Activated naive CD4-positive, alpha-beta T cell treated with anti-CD3 and anti-CD28 coated beads, Interleukin-2, amount 50 U/mL, for 24 hours (primary cell): ENCODE measurements around the gene ENTPD6.
"Not testable (repeated sequence)": the region's sequence is repeated elsewhere in the genome, so short reads cannot be mapped to it uniquely, and the experiment has no call there.

Experiments used
- H3K27ac Mint-ChIP-seq: one replicate; pipeline ENCODE4 v1.8.0; 2021; ENCODE audit warnings: mild to moderate bottlenecking, mixed read lengths
- H3K27me3 Mint-ChIP-seq: one replicate; pipeline ENCODE4 v1.8.0; 2021; ENCODE audit warnings: mixed read lengths
- H3K36me3 Mint-ChIP-seq: one replicate; pipeline ENCODE4 v1.8.0; 2021; ENCODE audit warnings: mixed read lengths
- H3K4me1 Mint-ChIP-seq: one replicate; pipeline ENCODE4 v1.8.0; 2021; ENCODE audit warnings: mixed read lengths
- H3K4me3 Mint-ChIP-seq: one replicate; pipeline ENCODE4 v1.8.0; 2021; ENCODE audit warnings: mild to moderate bottlenecking, mixed read lengths
- H3K9me3 Mint-ChIP-seq: one replicate; pipeline ENCODE4 v1.8.0; 2021; ENCODE audit warnings: mixed read lengths

The ENTPD6 gene

DNA sequence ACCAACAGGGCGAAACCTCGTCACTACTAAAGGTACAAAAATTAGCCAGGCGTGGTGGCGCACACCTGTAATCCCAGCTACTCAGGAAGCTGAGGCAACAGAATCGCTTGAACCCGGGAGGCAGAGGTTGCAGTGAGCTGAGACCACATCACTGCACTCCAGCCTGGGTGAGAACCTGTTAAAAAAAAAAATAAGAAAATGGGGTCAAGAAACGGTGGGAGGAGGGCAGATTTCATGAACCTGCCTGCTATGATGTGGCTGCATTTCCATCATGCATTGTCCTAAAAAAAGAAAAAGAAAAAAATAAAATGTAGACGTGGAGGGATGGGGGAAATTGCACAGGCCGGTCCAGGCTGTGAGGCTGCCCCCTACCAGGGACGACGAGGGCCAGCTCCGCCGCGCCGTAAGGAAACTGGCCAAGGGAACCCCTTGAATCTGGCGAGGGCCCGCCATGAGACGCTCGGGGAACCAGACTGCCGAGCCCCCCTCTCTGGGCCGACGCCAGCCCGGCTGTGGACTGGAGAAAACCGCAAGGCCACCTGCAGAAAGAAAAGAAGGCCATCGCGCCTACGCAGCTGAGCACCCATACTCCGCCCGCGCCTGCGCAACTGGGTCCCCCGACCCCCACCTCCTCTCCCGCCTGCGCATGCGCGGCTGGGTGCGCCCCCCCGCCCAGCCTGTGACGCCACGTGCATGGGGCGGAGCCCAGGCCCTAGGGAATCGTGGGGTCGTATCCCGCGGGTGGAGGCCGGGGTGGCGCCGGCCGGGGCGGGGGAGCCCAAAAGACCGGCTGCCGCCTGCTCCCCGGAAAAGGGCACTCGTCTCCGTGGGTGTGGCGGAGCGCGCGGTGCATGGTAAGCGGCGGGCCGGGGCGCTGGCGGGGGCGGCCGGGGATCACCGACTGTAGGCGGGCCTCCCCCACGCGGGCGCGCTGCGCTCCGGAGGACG, at the start of gene ENTPD6:
ENTPD6 (plus strand) TSS at position 699 of the 948 bp plus-strand sequence. CDS start 10,825 bp downstream, outside the sequence.
- Mint-ChIP-seq H3K27me3 (no peaks in the 10 kb centered on the region), H3K27ac (peak within 1 kb of the TSS; percentile 85), H3K36me3 (no peaks in the 10 kb centered on the region), H3K4me1 (peaks cover 51% of the 10 kb centered on the region), H3K9me3 (no peaks in the 10 kb centered on the region), H3K4me3 (peak within 1 kb of the TSS; percentile 94)

DNA sequence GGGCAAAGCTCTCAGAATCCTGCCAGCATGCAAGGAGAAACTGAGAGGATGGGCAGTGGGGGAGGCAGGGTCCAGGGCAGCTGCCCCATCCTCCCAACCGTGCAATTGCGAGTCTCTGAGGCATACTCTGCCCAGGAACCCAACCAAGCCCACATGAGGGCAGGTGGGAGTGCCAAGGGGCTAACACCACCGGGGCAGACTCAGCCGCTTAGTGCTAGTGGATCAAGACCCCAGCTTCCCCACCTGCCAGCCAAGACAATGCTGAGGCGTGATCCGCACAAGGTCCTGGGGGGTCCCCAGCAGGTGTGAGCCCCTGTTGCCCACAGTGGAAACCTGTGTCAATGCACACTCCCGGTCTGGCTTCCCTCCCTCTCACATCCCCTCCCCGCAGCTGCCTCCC, 48.5 kb upstream of the ENTPD6 start:
- Mint-ChIP-seq H3K4me3 (no peak overlapping the region), H3K27me3 (peaks cover 6% of the 10 kb centered on the region), H3K27ac (no peak overlapping the region), H3K4me1 (peaks cover 10% of the 10 kb centered on the region), H3K36me3 (no peaks in the 10 kb centered on the region), H3K9me3 (no peaks in the 10 kb centered on the region)

DNA sequence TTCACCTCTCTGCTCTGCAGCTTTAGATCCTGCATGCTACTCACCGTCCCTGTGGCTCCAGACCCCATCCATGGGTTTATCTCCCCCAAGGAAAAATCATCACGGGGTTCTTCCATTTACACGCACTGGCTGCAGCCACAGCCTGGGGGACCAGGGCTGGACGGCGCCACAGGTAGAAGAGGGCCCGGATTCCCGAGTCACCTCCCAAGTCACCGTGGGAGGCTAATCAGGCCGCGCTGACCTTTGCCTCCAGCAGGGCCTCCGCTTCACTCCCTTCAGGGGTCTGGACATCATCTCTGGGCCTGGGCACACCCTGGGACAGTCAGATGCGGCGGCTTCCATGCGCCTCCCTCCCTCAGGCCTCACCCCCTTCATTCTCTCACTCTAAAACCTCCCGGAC, 47.8 kb upstream of the ENTPD6 start:
- Mint-ChIP-seq H3K4me1 (peaks cover 10% of the 10 kb centered on the region), H3K27ac (no peak overlapping the region), H3K4me3 (no peak overlapping the region), H3K27me3 (peaks cover 6% of the 10 kb centered on the region), H3K36me3 (no peaks in the 10 kb centered on the region), H3K9me3 (no peaks in the 10 kb centered on the region)

DNA sequence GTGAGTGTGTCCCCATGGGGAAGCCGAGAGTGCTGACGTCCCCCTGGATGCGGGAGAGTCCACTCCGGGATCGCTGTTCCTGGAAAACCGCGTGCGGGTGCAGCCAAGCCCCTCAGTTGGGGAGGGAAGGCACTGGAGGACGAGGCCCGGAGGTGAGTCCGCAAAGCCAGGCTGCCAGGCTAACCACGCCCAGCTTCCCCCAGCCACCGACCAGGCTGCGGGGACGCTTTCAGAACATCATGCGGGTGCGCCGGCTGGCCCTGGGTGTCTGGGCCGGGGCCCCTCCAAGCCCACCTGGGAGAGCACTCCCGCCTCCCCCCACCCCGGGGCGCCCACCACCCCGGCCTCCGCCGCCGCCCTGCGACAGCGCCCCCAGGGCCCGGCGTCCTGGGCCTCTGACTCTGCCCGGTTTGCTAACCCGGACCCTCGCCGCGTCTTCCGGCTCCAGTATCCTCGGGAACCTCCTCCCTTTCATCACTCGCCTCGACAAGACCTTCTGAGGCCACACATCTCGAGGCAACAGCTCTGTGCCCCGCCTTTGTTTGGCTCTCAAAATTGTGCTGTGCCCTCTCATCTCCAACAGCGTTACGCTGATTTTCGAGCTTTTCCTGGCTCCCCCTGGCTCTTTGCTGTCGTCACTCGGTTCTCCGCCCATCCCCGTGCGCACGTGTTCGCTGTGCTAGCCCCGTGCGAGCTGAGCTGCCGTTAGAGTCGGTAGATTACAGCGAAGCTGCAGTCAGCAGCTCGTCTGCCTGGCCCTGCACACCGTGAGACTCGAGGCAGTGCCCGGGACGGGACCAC, 47.1 kb upstream of the ENTPD6 start:
- Mint-ChIP-seq H3K4me3 (peak overlapping the region; percentile 92), H3K27ac (peak overlapping the region; percentile 96), H3K9me3 (no peaks in the 10 kb centered on the region), H3K4me1 (peaks cover 10% of the 10 kb centered on the region), H3K36me3 (no peaks in the 10 kb centered on the region), H3K27me3 (peaks cover 6% of the 10 kb centered on the region)

DNA sequence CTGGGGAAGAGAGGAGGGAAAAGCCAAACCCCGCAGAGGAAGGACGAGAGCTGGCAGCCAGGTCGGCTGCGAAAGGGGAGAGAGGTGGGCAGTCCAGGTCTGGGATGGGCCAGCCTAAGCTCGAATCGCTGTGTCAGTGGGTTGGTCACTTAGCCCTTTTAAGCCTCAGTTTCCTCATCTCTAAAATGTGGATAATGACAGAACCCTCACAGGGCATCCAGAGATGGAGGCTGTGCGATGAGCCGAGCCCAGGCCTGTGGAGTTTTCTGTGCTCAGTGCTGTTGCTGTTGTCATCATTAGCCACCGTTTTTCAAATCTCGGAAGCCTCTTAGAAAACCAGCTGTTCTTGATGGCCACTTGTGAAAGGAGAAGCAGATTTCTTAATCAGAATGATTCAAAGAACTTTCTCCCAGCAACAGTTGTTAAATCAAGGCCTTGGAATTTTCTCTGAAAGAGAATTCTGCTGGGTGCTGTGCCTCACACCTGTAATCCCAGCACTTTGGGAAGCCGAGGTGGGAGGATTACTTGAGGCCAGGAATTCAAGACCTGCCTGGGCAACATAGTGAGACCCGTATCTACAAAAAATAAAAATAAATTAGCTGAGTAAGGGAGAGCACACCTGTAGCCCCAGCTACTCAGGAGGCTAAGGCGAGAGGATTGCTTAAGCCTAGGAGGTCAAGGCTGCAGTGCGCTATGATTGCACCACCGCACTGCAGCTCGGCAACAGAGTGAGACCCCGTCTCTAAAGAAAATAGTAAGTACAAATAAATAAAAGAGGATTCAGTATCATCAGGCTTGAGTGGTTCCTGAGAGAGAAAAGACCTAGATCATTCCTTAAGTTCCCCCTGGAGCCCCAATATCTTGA, 46.3 kb upstream of the ENTPD6 start:
- H3K4me3 Mint-ChIP-seq, result peak overlapping the region; percentile 92
- no peaks in the 10 kb centered on the region for H3K36me3 Mint-ChIP-seq
- peaks cover 6% of the 10 kb centered on the region for H3K27me3 Mint-ChIP-seq
- H3K9me3 Mint-ChIP-seq, result no peaks in the 10 kb centered on the region
- H3K27ac Mint-ChIP-seq, result peak overlapping the region; percentile 96
- H3K4me1 Mint-ChIP-seq, result peaks cover 10% of the 10 kb centered on the region

DNA sequence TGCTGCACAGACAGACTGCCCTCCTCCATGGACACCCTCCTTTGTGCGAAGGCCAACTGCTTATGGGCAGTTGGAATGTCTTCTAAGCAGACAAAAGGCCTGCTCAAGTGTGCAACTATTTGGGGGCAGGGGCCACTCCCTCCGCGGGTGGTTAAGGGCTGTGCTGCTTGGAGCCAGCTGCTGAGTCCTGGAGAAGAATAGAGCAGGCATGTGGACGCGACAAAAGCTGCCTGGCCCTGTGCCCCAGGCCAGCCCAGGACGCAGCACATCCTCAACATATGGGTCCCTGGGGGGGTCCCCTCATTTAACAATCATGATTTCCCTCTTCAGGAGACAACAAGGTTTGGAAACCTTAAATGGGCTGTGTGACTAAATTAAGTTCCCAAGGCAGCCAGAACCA, 45.5 kb upstream of the ENTPD6 start:
- Mint-ChIP-seq H3K4me1 (peaks cover 10% of the 10 kb centered on the region), H3K27me3 (peaks cover 6% of the 10 kb centered on the region), H3K27ac (no peak overlapping the region), H3K36me3 (no peaks in the 10 kb centered on the region), H3K9me3 (no peaks in the 10 kb centered on the region), H3K4me3 (no peak overlapping the region)

DNA sequence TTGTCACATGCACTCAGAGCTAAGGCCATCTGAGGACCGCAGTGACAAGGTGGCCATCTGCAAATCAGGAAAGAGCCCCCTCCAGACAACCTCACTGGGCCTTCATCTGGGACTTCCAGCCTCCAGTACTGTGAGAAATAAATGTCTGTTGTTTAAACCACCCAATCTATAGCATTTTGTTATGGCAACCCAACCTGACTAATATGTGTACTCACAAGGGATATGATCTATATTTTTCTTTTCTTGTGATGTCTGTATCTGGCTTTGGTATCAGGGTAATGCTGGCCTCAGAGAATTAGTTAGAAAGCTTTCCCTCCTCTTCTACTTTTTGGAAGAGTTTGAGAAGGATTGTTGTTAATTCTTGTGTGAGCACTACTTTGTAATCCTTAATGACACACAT, 37.5 kb upstream of the ENTPD6 start:
- H3K36me3 Mint-ChIP-seq, result no peaks in the 10 kb centered on the region
- H3K4me3 Mint-ChIP-seq, result no peak overlapping the region
- no peak overlapping the region for H3K27ac Mint-ChIP-seq
- H3K4me1 Mint-ChIP-seq, result peaks cover 9% of the 10 kb centered on the region
- H3K27me3 Mint-ChIP-seq, result peaks cover 6% of the 10 kb centered on the region
- no peaks in the 10 kb centered on the region for H3K9me3 Mint-ChIP-seq

DNA sequence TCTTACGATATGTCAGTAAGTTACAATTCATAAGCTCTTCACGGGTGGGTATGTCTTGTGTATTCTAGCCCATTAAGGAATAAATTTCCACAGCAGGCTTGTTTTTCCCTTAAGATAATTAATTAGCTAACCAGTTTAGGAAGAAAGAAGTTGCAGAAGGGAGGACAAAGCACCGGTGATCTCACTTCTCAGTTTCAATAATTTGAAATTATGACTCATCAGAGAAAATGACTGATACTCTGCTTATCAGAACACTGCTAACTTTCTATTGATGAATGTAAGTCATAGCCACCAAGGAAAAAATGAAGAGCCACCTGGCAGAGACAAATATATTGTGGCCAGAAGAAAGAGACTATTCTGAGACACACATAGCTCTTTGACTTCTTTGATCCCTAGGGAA, 35.0 kb upstream of the ENTPD6 start:
- Mint-ChIP-seq H3K9me3 (no peaks in the 10 kb centered on the region), H3K36me3 (no peaks in the 10 kb centered on the region), H3K4me3 (no peak overlapping the region), H3K27me3 (peaks cover 8% of the 10 kb centered on the region), H3K27ac (peak overlapping the region; percentile 15), H3K4me1 (peaks cover 9% of the 10 kb centered on the region)

DNA sequence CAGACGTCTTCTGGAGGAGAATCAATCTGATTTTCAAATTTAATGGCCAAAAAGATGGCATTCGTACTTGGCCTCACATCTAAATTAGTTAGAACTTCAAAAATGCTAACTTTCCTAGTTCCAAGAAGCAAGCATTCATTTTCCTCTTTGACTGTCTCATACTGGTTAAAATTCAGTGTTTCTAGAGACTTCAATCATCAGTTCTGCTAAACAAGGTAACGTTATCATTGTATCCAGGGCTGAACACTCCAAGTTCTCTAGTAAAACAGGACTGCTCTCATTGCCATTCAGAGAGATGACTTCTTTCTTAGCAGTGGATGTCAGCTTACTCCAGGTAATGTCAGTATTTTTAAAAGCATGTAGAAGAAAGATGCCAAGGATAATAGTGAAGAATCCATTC, 34.6 kb upstream of the ENTPD6 start:
- H3K27me3 Mint-ChIP-seq, result peaks cover 8% of the 10 kb centered on the region
- H3K4me3 Mint-ChIP-seq, result no peak overlapping the region
- H3K9me3 Mint-ChIP-seq, result no peaks in the 10 kb centered on the region
- H3K36me3 Mint-ChIP-seq, result no peaks in the 10 kb centered on the region
- H3K27ac Mint-ChIP-seq, result peak overlapping the region; percentile 15
- peaks cover 9% of the 10 kb centered on the region for H3K4me1 Mint-ChIP-seq

DNA sequence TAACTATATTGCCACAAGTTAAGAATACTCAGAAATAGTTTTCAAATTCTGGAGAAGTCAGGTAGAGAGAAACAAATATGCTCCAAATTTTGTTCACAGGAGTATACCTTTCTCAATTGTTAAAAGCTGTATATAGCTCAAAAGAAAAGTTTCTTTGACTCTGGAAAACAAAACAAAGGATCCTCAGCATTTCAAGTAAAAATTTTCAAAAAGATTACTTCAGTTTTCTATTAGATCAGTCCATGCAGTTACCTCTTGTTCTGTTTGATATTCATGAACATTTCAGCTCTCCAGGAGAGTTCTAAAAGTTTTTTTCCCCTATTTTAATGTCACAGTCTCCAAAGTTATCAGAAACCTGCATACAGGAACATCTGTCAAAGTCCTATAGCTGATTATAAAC, 30.4 kb upstream of the ENTPD6 start:
- Mint-ChIP-seq H3K9me3 (no peaks in the 10 kb centered on the region), H3K4me1 (peaks cover 8% of the 10 kb centered on the region), H3K36me3 (no peaks in the 10 kb centered on the region), H3K27ac (no peak overlapping the region), H3K4me3 (no peak overlapping the region), H3K27me3 (peaks cover 12% of the 10 kb centered on the region)

DNA sequence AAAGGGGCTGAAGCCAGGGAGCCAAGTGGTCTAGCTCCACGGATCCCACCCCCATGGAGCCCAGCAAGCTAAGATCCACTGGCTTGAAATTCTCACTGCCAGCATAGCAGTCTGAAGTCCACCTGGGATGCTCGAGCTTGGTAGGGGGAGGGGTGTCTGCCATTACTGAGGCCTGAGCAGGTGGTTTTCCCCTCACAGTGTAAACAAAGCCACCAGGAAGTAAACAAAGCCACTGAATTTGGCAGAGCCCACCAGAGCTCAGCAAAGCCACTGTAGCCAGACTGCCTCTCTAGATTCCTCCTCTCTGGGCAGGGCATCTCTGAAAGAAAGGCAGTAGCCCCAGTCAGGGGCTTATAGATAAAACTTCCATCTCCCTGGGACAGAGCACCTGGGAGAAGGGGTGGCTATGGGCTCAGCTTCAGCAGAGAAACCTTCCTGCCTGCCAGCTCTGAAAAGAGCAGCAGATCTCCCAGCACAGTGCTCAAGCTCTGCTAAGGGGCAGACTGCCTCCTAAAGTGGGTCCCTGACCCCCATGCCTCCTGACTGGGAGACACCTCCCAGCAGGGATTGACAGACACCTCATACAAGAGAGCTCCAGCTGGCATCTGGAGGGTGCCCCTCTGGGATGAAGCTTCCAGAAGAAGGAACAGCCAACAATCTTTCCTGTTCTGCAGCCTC, 29.3 kb upstream of the ENTPD6 start:
- H3K36me3 Mint-ChIP-seq, H3K9me3 Mint-ChIP-seq, H3K4me1 Mint-ChIP-seq, H3K27ac Mint-ChIP-seq, H3K4me3 Mint-ChIP-seq: not testable (repeated sequence)
- peaks cover 12% of the 10 kb centered on the region for H3K27me3 Mint-ChIP-seq

DNA sequence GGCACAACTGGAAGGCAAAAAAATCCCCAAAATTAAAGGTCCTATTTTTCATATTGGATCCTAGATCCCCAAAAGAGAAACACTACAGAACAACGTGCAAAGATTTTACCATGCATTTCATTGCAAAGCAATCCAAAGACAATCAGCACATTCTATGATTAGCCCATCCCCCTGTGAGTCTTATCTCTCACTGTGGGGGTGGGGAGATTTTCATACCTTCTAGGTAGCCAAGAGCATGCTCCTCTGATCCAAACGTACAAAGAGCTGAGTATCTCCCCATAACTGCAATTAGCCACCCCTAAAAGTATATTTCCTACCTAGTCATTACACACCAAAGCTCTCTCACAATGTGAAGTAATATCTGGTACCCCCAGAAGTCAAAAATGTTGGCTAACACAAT, 22.2 kb upstream of the ENTPD6 start:
- no peaks in the 10 kb centered on the region for H3K4me1 Mint-ChIP-seq
- H3K36me3 Mint-ChIP-seq, result no peaks in the 10 kb centered on the region
- H3K27ac Mint-ChIP-seq, result no peak overlapping the region
- H3K4me3 Mint-ChIP-seq, result no peak overlapping the region
- no peaks in the 10 kb centered on the region for H3K27me3 Mint-ChIP-seq
- H3K9me3 Mint-ChIP-seq, result no peaks in the 10 kb centered on the region

DNA sequence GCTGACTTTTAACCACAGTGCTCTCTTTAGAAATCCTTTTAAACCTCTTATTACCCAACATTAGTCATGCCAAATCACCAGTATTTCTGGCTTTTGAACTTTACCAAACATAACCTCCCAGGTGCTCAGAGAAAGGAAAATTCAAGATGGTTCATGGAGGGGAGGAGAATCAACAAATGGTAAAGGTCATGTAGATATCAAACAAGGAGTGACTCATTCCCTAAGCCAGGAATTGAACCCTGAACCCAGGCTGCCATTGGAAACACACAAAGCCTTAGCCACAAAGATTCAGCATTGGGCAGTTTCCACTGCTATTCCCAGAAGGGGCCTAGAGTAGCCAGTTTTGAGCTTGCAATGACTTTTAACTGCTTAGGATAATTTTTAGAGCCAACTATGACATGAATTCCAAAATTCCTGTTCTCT, 21.6 kb upstream of the ENTPD6 start:
- no peak overlapping the region for H3K27ac Mint-ChIP-seq
- H3K27me3 Mint-ChIP-seq, result no peaks in the 10 kb centered on the region
- no peaks in the 10 kb centered on the region for H3K36me3 Mint-ChIP-seq
- H3K4me3 Mint-ChIP-seq, result no peak overlapping the region
- H3K9me3 Mint-ChIP-seq, result no peaks in the 10 kb centered on the region
- H3K4me1 Mint-ChIP-seq, result peaks cover under 1% of the 10 kb centered on the region

DNA sequence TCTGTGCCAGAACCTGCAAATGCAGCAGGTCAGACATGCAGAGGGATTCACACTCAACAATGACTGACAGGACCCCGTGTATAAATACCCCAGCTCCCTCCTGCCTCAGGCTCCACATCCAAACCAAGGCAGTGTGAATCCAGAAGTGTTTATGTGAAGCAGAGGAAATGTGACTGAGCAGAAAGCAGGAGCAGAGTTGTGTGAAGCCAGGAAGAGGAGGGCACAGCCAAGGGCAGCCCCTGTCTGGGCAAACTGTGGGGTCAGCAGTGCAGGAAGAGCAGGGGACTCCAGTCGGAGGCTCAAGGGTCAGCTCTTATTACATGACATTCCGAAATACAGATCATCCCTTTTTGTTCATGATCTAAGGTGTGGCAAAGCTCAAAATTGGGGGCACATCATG, 19.3 kb upstream of the ENTPD6 start:
- no peak overlapping the region for H3K27ac Mint-ChIP-seq
- no peak overlapping the region for H3K4me3 Mint-ChIP-seq
- no peaks in the 10 kb centered on the region for H3K9me3 Mint-ChIP-seq
- no peaks in the 10 kb centered on the region for H3K36me3 Mint-ChIP-seq
- no peaks in the 10 kb centered on the region for H3K27me3 Mint-ChIP-seq
- peaks cover 4% of the 10 kb centered on the region for H3K4me1 Mint-ChIP-seq

DNA sequence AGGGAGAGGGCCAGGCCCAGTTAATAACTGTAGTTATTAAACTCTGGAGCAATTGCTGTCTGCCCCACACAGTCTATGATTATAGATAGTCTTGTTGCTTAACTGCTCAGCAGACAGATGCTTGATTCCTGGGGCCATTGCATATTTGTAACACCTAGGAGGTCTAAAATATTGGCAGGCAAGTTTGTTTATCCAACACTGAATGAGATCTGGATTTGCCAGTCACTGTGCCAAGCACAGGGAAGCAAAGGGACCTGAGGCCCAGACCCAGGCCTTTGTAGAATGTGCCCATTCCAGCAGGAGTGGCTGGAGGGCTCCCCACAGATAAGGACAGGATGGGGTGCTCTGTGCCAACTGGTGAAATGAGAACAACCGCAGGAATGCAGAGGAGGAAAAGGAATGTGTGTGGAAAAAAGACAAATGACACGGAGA, 17.6 kb upstream of the ENTPD6 start:
- H3K27ac Mint-ChIP-seq, result no peak overlapping the region
- no peaks in the 10 kb centered on the region for H3K9me3 Mint-ChIP-seq
- no peak overlapping the region for H3K4me3 Mint-ChIP-seq
- no peaks in the 10 kb centered on the region for H3K36me3 Mint-ChIP-seq
- peaks cover 1% of the 10 kb centered on the region for H3K27me3 Mint-ChIP-seq
- H3K4me1 Mint-ChIP-seq, result peaks cover 4% of the 10 kb centered on the region
